Muscle layer of colon (tissue), 2 donors: ENCODE data around the gene PCBP3.

ENCODE experiments used
- H3K27ac ChIP-seq: one replicate; pipeline ENCODE4 v1.7.0; 2013; ENCODE audit warnings: low read depth, mild to moderate bottlenecking, low read length, moderate library complexity
- H3K27me3 ChIP-seq, 2 donors: one replicate each; pipeline ENCODE4 v1.7.0; 2013; ENCODE audit warnings: low read length in 2 of 2, mild to moderate bottlenecking in 2 of 2; ENCODE audit not compliant: insufficient read depth in 2 of 2, control insufficient read depth in 1 of 2
- H3K36me3 ChIP-seq: one replicate; pipeline ENCODE4 v1.7.0; 2013; ENCODE audit warnings: mild to moderate bottlenecking, low read length; ENCODE audit not compliant: insufficient read depth
- H3K4me1 ChIP-seq: one replicate; pipeline ENCODE4 v1.7.0; 2013; ENCODE audit warnings: mild to moderate bottlenecking, low read length; ENCODE audit not compliant: insufficient read depth
- H3K4me3 ChIP-seq, 2 donors: one replicate each; pipeline ENCODE4 v1.7.0; 2013; ENCODE audit warnings: low read length in 2 of 2, low read depth in 1 of 2, mild to moderate bottlenecking in 1 of 2, moderate library complexity in 1 of 2
- H3K9ac ChIP-seq: one replicate; pipeline ENCODE4 v1.7.0; 2013; ENCODE audit warnings: low read length
- H3K9me3 ChIP-seq: one replicate; pipeline ENCODE4 v1.7.0; 2013; ENCODE audit warnings: mild to moderate bottlenecking, low read length
- donor health status: abdominal sarcoma.
- donor health status: Adenocarcinoma of cecum.

Gene PCBP3

DNA sequence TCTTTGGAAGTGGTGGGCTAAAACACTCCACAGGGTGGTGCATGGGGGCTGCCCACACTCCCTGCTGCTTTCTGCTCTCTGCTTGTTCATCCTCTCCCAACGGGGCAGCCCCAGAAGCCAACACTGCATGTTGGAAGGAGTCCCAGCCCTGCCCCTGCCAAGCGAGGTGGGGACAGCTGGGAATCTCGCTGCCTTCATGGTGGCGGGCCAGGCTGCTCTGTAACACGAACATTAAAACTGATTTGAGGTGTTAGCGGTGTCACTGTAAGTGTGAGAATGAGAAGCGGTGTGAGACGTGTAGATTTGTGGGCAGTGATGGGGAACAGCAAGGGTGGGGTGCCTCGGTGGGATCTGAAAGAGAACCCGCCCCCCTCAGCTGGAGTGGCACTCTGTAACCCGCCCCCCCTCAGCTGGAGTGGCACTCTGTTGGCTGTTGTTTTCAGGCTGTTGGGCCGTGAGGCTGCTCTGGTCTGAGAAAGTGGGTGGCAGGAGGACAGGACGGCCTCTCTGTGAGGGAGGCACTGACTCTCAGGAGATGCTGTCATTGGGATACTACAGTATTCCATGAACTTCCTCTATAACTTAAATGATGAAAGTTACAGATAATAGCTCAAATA is 80.9 kb downstream of the PCBP3 start:
- H3K36me3 ChIP-seq = no peaks in the 10 kb centered on the region
- H3K4me1 ChIP-seq = no peaks in the 10 kb centered on the region
- H3K9me3 ChIP-seq = no peaks in the 10 kb centered on the region
- H3K27me3 ChIP-seq = no peaks in the 10 kb centered on the region
- no peak overlapping the region for H3K27ac ChIP-seq
- no peak overlapping the region for H3K4me3 ChIP-seq
- H3K9ac ChIP-seq = no peak overlapping the region

DNA sequence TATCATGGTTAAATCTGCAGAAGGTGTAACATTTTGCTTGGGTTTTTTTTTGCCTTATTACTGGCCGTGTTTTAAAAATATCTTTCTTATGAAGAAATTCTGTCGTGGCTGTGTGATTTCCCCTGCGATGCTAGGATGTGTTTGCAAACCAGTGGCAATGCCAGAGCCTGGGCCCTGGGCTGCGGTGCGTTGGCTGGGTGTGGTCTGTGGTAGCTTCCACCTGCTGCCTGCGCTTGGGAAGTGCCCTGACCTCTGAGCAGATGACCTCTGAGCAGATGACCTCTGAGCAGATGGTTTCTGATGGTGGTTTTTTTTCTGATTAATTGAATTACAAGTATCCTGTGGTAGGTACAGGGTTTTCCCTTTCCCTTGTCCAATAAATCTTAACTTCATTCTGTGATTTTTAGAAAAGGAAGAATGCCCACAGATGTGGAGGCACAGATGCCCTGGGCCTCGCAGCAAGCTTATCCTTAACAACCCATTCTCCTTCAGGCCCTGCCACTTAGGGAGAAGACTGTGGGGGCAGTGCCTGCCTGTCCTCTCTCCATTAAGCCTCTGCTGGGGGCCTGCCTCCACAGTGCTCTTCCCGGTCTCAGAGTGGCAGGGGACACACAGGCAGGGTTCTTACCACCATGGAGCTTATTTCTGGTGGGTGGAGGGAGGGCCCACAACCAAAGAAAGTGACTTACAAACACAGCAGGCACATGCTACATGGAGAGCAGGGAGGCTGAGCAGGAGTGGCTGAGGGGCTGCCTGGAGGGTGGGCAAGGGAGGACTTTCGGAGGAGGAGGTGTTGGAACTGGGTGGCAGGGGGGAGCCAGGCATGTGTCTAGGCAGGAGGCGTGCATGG is 81.7 kb downstream of the PCBP3 start:
- Histone ChIP-seq H3K4me3 (no peak overlapping the region), H3K4me1 (no peaks in the 10 kb centered on the region), H3K27ac (no peak overlapping the region), H3K27me3 (no peaks in the 10 kb centered on the region), H3K9ac (no peak overlapping the region), H3K9me3 (no peaks in the 10 kb centered on the region), H3K36me3 (no peaks in the 10 kb centered on the region)

DNA sequence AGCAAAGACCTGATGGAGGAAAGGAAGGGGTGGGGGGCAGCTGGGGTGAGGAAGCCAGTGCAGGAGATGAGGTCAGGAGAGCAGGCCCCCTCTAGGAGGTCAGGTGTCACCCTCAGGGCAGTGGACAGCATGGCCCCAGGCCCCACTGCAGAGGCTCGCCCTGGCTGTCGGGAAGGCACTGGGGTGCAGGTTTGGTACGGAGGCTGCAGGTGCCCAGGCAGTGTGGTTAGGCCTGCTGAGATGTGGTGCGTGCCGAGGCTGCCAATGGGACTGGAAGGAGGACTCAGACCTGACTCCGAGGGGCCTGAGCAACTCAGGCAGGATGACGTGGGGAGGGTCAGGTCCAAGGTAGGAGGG is 82.3 kb downstream of the PCBP3 start:
- no peaks in the 10 kb centered on the region for H3K36me3 ChIP-seq
- no peak overlapping the region for H3K4me3 ChIP-seq
- H3K9ac ChIP-seq = no peak overlapping the region
- no peak overlapping the region for H3K27ac ChIP-seq
- H3K9me3 ChIP-seq = no peaks in the 10 kb centered on the region
- H3K4me1 ChIP-seq = no peaks in the 10 kb centered on the region
- H3K27me3 ChIP-seq = no peaks in the 10 kb centered on the region

DNA sequence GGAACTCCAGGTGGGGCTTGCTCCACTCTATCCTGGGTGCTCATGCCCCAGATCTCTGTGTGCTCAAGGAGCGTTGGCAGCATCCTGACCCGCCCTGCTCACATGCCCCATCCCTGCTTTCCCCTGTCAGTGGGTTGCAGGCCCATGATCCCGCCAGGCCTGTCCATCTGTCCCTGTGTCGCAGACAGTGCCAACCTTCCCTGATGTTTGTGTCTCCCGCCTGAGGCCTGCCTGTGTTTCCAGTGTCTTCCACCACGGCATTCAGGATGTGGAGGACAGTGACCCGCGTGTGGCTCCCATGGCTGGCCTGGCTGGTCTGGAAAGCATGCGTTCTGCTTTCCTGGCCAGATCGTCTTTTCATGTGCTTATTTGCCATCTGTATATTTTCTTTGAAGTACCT is 82.9 kb downstream of the PCBP3 start:
- Histone ChIP-seq H3K9me3 (no peaks in the 10 kb centered on the region), H3K4me1 (no peaks in the 10 kb centered on the region), H3K27ac (no peak overlapping the region), H3K36me3 (no peaks in the 10 kb centered on the region), H3K9ac (no peak overlapping the region), H3K27me3 (no peaks in the 10 kb centered on the region), H3K4me3 (no peak overlapping the region)

DNA sequence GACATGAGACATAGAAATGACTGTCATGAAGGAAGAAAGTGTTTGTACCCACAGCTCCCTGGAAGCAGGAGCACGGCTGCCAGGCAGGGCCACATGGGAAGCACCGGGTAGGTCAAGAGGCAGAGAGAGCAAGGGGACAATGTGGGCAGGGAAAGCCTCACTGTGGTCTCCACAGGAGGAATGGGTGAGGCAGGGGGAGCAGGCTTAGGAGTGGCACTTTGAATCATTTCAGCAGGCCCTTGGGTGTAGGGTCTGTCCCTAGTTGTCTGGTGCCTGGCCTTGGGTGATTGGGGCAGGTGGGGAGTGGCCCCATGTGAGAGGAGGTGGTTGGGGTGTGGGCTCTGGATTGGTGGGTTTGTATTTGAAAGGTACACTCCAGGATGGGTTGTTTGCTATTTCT is 83.9 kb downstream of the PCBP3 start:
- Histone ChIP-seq H3K27ac (no peak overlapping the region), H3K4me1 (no peaks in the 10 kb centered on the region), H3K27me3 (no peaks in the 10 kb centered on the region), H3K4me3 (no peak overlapping the region), H3K9ac (no peak overlapping the region), H3K36me3 (no peaks in the 10 kb centered on the region), H3K9me3 (no peaks in the 10 kb centered on the region)

DNA sequence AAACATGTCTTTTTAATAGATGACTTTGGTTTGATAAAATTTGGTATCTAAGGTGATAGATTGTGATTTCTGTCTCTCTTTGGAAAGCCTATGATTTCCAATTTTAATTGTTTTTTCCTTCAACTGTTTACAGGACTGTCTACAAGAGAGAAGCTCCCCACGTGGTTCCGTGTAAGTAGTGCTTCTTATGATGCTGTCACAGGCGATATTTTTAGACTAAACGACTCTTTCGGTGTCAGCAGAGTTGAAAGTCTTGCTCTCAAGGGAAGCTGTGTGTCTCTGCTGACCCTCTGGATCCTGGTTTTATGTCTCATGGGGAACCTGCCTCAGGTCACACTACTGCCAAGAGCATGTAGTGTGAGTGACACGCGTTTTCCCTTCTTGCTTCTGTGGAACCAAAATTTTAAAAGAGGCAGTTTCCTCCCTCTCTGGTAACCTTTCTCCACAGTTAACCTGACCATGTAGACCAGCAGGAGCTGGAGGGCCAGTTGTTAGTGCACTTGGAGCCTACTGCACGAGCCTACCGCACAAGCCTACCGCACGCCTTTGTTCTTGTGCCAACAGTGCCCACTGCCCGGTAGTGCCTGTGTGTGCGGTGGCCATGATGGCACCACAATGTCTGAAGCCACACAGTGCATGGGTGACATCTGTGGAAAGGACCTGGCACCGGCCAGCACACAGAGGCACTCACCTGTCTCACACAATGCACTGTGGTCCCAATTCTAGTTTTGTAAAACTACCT is 91.9 kb downstream of the PCBP3 start:
- peaks cover 0 to 3% of the 10 kb centered on the region in 2 donors for H3K27me3 ChIP-seq
- no peaks in the 10 kb centered on the region for H3K4me1 ChIP-seq
- H3K27ac ChIP-seq = no peak overlapping the region
- no peaks in the 10 kb centered on the region for H3K36me3 ChIP-seq
- H3K4me3 ChIP-seq = no peak overlapping the region
- H3K9ac ChIP-seq = no peak overlapping the region
- no peaks in the 10 kb centered on the region for H3K9me3 ChIP-seq

DNA sequence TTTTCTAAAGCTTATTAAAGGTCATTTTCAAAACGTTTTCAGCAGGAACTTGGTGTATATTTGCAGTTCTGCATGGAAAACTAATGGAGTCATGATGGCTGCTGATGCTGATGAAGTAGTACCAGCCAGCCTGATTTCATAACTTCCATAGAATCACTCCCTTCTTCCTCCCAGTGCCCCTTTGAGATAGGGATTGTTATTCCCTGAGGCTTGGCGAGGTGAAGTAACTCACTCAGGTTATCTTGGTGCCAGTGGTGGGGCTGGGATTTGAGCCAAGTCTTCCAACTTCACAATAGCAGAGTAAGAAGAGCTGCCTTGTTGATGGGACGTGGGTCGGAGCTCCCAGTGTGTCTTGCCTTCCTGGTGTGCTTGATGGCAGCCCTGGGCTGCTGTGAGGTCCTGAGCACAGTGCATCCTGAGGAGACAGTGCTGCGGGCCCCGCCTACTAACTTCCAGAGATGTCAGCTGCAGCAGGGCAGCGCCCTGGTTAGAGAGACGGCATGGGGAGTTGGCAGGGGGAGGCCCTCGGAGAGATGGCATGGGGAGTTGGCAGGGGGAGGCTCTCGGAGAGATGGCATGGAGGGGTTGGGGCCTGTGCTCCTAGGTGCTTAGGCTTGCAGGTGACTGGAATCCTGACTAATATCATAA is 92.6 kb downstream of the PCBP3 start:
- no peak overlapping the region for H3K27ac ChIP-seq
- H3K27me3 ChIP-seq = peaks cover 0 to 3% of the 10 kb centered on the region in 2 donors
- no peaks in the 10 kb centered on the region for H3K9me3 ChIP-seq

DNA sequence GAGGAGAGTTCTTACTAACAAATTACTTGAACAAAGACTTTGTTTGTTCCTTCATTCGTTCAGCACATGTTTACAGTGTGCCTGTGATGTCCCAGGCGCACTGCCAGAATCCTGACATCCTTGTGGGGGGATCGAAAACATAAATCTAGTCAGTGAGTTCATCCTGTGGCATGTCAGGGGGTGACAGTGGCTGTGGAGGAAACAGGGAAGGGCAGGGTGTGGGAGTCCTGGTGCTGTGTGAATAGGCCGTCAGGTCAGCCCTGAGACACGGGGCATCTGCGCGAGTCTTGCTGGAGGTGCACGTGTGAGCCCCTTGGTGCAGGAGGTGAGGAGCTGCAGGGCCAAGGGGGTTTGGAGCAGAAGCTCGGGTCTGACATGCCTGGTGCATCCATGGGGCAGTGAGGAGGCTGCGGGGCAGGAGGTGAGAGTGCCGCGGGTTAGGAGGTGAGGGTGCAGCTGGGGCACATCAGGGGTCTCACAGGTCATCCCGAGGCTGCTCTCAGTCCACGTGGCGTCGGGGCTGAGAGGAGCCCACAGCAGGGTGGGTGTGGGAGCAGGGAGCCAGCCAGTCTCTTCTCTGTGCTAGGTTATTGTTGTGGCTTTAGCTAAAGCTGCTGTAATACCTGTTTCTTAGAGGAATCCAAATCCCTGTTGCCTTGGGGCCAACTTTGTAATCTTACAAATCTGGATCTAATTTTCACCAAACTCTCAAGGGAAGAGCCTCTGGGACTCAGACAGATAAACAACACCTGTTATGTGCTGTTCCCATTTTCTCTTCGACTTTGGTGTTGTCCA is 93.4 kb downstream of the PCBP3 start:
- H3K27ac ChIP-seq = no peak overlapping the region
- H3K4me1 ChIP-seq = no peaks in the 10 kb centered on the region
- H3K9me3 ChIP-seq = no peaks in the 10 kb centered on the region
- peaks cover 0 to 3% of the 10 kb centered on the region in 2 donors for H3K27me3 ChIP-seq
- no peak overlapping the region for H3K9ac ChIP-seq
- H3K4me3 ChIP-seq = no peak overlapping the region
- H3K36me3 ChIP-seq = no peaks in the 10 kb centered on the region

More for the DNA sequence above, 92.6 kb downstream of the PCBP3 start:
- H3K4me1 ChIP-seq = no peaks in the 10 kb centered on the region
- H3K36me3 ChIP-seq = no peaks in the 10 kb centered on the region
- H3K9ac ChIP-seq = no peak overlapping the region
- H3K4me3 ChIP-seq = no peak overlapping the region

DNA sequence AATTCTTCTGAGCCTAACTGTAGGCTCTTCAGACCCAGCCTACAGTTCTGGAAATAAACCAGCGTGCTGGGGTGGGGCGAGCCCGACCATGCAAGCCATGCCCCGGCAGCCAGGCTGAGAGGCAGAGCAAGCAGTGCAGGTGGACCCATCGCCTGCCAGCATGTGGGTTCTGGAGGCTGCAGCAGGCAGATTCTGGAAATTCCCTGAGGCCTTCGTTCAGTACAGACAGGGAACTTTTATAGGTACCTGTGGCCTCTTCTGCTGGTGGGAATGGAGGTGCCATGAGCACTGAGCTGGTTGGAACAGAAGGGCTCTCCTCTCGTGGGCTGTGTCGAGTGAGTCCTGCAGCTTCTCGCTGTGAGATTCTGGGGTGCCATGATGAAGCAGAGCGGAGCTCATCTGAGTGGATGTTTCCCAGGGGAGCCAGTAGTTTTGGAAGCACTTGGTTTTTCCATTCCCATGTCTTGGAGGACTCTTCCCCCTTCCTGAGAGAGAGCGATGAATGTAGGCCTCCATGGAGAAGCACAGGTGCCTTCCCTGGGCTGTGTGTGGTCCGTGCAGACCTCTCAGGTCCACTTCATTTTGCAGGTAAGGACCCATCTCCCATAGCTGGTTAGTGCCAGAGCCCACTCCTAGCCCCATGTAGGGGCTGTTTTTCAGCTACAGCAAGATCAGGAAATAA is 94.1 kb downstream of the PCBP3 start:
- Histone ChIP-seq H3K27ac (no peak overlapping the region), H3K9ac (no peak overlapping the region), H3K4me3 (no peak overlapping the region), H3K36me3 (no peaks in the 10 kb centered on the region), H3K9me3 (no peaks in the 10 kb centered on the region), H3K4me1 (no peaks in the 10 kb centered on the region), H3K27me3 (peaks cover 0 to 3% of the 10 kb centered on the region in 2 donors)

DNA sequence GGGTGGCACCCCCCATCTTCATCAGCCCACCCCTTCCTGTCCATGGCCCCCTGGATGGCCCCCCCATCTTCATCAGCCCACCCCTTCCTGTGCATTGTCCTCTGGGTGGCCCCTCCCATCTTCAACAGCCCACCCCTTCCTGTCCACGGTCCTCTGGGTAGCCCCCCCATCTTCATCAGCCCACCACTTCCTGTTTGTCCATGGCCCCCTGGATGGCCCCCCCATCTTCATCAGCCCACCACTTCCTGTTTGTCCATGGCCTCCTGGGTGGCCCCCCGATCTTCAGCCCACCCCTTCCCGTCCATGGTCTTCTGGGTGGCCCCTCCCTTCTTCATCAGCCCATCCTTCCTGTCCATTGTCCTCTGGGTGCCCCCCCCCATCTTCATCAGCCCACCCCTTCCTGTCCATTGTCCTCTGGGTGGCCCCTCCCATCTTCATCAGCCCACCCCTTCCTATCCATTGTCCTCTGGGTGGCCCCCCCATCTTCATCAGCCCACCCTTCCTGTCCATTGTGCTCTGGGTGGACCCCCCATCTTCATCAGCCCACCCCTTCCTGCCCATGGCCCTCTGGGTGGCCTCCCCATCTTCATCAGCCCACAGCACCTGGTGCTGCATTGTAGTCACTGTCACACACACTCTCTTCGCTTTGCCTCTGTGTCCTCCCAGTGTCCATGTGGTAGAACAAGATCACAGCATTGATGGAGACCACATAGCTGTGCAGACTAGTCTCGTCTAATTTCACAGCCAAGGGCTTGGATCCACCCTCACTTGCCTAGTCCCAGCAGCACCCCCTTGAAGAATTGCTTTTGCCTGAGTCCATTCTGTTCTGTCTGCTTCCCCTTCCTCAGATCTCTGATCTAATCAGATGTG is 95.9 kb downstream of the PCBP3 start:
- no peak overlapping the region for H3K9ac ChIP-seq
- H3K9me3 ChIP-seq = no peaks in the 10 kb centered on the region
- no peaks in the 10 kb centered on the region for H3K4me1 ChIP-seq
- H3K4me3 ChIP-seq = no peak overlapping the region
- H3K27ac ChIP-seq = no peak overlapping the region
- H3K36me3 ChIP-seq = no peaks in the 10 kb centered on the region
- H3K27me3 ChIP-seq = peaks cover 0 to 3% of the 10 kb centered on the region in 2 donors
